Activated T-helper 17 cell treated with anti-CD3 and anti-CD28 coated beads, Interleukin-2, amount 50 U/mL, for 72 hours (primary cell): ENCODE measurements around the gene AMDHD2. TPM values are rescaled to one million over a fixed set of nuclear protein-coding genes. Genes with fewer than 3 reads are reported as not detected.
A peak's percentile ranks its signal among the peaks of the same experiment; 100 is the strongest.

Experiments used
- ATAC-seq: fragments of 150-1000 bp; cut with Tn5 transposase; replicated peaks from 2 replicates; pipeline ENCODE4 v1.10.0; 2021; ENCODE audit warnings: mild to moderate bottlenecking, moderate library complexity
- H3K27ac Mint-ChIP-seq: one replicate; pipeline ENCODE4 v1.8.0; 2022; ENCODE audit warnings: mixed read lengths
- H3K27me3 Mint-ChIP-seq: one replicate; pipeline ENCODE4 v1.8.0; 2022; ENCODE audit warnings: mixed read lengths
- H3K36me3 Mint-ChIP-seq: one replicate; pipeline ENCODE4 v1.8.0; 2022; ENCODE audit warnings: low read depth, mild to moderate bottlenecking, mixed read lengths
- H3K4me1 Mint-ChIP-seq: one replicate; pipeline ENCODE4 v1.8.0; 2022; ENCODE audit warnings: mixed read lengths
- H3K4me3 Mint-ChIP-seq: one replicate; pipeline ENCODE4 v1.8.0; 2022; ENCODE audit warnings: mild to moderate bottlenecking, mixed read lengths
- H3K9me3 Mint-ChIP-seq: one replicate; pipeline ENCODE4 v1.8.0; 2022; ENCODE audit warnings: mixed read lengths
- total RNA-seq, 2 donors: library from RNA; stranded (reverse); gene quantifications; one replicate each; pipeline ENCODE4 v1.2.3, GENCODE V29; 2022

AMDHD2 gene
- total RNA-seq, 2 donors from 2014 or later, result 39.6 to 54.5 TPM

DNA sequence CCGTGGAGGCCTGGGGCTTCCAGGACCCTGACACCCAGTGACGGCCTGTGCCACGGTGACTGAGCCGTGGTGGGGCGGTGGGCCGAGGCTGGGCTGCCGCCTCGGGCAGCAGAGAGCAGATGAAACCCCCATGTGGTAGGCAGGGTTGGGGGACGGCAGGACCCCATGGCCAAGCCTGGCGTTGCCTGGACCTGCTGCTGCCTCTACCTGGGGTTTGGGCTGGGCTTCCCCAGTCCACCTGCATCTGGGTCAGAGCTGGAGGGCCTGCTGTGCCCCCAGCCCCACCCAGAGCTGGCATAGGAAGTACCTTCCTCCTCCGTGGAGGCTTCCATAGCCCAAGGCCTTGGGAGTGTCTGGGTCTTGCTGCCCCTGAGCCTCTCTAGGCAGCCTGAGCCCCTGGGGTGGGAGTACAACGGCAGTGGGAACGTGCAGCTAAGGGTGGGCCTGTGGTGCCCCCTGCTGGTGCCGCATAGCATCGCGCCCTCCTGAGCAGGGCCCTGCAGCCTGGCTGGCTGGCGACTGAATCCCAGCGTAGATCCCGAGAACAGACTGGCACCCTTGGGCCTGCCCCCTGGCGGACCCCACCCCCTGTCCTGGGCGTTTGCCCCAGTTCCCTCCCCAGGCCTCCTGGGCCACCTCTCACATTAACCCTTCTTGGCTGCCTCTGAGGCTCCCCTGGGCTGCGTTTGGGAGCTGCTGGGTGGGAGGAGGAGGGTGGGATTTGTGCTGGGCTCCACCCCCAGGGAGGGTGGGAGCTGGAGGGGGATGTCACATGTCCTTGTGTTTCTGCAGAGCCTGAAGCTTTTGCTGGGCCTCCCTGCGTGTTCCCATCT is 19.0 kb upstream of the AMDHD2 start:
- no peaks in the 10 kb centered on the region for H3K9me3 Mint-ChIP-seq
- no peak overlapping the region for H3K27ac Mint-ChIP-seq
- ATAC-seq, result peak; percentile 94
- no peaks in the 10 kb centered on the region for H3K27me3 Mint-ChIP-seq
- no peaks in the 10 kb centered on the region for H3K4me1 Mint-ChIP-seq
- peaks cover 9% of the 10 kb centered on the region for H3K36me3 Mint-ChIP-seq
- no peak overlapping the region for H3K4me3 Mint-ChIP-seq

GRCh38 chr16:2501946-2502895 is 17.9 kb upstream of the AMDHD2 start:
- Mint-ChIP-seq H3K27ac (no peak overlapping the region), H3K9me3 (no peaks in the 10 kb centered on the region), H3K4me1 (no peaks in the 10 kb centered on the region), H3K27me3 (no peaks in the 10 kb centered on the region), H3K4me3 (no peak overlapping the region), H3K36me3 (peaks cover 9% of the 10 kb centered on the region)
- ATAC-seq, result no peak

GRCh38 chr16:2505695-2506094 is 14.5 kb upstream of the AMDHD2 start:
- ATAC-seq, result no peak
- no peaks in the 10 kb centered on the region for H3K36me3 Mint-ChIP-seq
- no peak overlapping the region for H3K27ac Mint-ChIP-seq
- no peaks in the 10 kb centered on the region for H3K4me1 Mint-ChIP-seq
- no peak overlapping the region for H3K4me3 Mint-ChIP-seq
- H3K9me3 Mint-ChIP-seq, result no peaks in the 10 kb centered on the region
- H3K27me3 Mint-ChIP-seq, result no peaks in the 10 kb centered on the region

- Mint-ChIP-seq H3K27ac (no peak overlapping the region), H3K27me3 (no peaks in the 10 kb centered on the region), H3K36me3 (no peaks in the 10 kb centered on the region), H3K4me3 (no peak overlapping the region), H3K4me1 (no peaks in the 10 kb centered on the region), H3K9me3 (no peaks in the 10 kb centered on the region)
- ATAC-seq, result no peak
Observed at GRCh38 chr16:2507052-2507659, 13.0 kb upstream of the AMDHD2 start.

DNA sequence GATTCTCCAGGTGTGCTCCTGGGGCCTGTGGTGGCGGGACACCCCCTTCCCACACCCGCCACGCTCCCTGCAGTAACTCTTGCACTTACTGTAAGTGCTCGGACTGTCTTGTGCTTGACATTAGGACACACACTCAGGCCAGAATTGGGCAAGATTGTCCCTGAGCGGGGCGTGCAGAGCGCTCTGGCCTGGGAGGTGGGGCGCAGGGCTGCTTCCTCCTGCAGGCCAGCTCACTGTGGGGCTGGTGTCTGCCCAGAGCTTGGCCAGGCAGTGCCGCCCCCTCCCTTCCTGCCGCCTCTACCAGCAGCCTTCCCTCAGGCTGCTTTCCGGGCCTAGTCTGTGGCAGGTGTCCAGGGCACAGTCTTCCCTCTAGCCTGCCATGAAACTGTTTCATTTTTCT is 12.5 kb upstream of the AMDHD2 start:
- peaks cover 5% of the 10 kb centered on the region for H3K36me3 Mint-ChIP-seq
- H3K27ac Mint-ChIP-seq, result no peak overlapping the region
- no peaks in the 10 kb centered on the region for H3K4me1 Mint-ChIP-seq
- no peak overlapping the region for H3K4me3 Mint-ChIP-seq
- H3K27me3 Mint-ChIP-seq, result no peaks in the 10 kb centered on the region
- ATAC-seq, result no peak
- no peaks in the 10 kb centered on the region for H3K9me3 Mint-ChIP-seq

DNA sequence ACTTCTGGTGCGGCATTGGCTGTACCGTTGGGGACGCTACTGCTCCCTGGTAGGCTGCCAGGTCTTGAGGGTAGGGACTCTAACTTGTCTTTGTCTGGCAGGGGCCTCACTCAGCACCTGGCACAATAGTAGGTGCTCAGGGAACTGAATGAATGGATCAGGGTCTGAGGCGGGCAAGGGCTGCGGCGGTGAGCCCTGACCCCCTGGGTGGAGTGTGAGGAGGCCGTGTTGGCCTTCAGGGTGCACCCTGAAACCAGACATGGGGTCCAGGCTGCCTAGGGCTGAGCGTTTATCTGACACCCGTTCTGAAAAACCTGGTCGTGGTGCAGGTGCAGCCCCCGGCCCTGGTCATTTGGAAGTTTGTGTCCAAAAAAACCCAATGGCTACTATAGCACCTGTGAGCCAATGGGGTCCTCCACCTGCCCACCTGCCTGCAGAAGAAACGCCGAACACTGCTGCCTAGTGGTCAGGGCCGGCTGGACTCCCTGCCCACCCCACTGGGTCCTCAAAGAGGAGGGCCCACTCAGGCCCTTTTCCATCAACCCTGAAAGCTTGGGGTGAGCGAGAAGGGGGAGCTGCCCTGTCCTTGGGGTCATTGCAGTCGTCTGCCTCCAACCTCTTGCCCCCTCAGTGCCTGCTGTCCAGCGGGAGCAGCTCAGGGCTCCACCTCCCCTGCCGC is 11.3 kb upstream of the AMDHD2 start:
- Mint-ChIP-seq H3K27me3 (no peaks in the 10 kb centered on the region), H3K4me1 (no peaks in the 10 kb centered on the region), H3K27ac (no peak overlapping the region), H3K9me3 (no peaks in the 10 kb centered on the region), H3K36me3 (peaks cover 9% of the 10 kb centered on the region), H3K4me3 (no peak overlapping the region)
- ATAC-seq, result no peak

- peaks cover 26% of the 10 kb centered on the region for H3K36me3 Mint-ChIP-seq
- H3K4me1 Mint-ChIP-seq, result peaks cover 11% of the 10 kb centered on the region
- no peak overlapping the region for H3K4me3 Mint-ChIP-seq
- H3K9me3 Mint-ChIP-seq, result no peaks in the 10 kb centered on the region
- ATAC-seq, result no peak
- no peaks in the 10 kb centered on the region for H3K27me3 Mint-ChIP-seq
- no peak overlapping the region for H3K27ac Mint-ChIP-seq
Observed at GRCh38 chr16:2511128-2511800, 8.9 kb upstream of the AMDHD2 start.

GRCh38 chr16:2511996-2512734 is 8.0 kb upstream of the AMDHD2 start:
- no peak for ATAC-seq
- Mint-ChIP-seq H3K4me1 (peaks cover 20% of the 10 kb centered on the region), H3K27ac (peak overlapping the region; percentile 90), H3K4me3 (peak overlapping the region; percentile 78), H3K27me3 (no peaks in the 10 kb centered on the region), H3K9me3 (no peaks in the 10 kb centered on the region), H3K36me3 (peaks cover 35% of the 10 kb centered on the region)

DNA sequence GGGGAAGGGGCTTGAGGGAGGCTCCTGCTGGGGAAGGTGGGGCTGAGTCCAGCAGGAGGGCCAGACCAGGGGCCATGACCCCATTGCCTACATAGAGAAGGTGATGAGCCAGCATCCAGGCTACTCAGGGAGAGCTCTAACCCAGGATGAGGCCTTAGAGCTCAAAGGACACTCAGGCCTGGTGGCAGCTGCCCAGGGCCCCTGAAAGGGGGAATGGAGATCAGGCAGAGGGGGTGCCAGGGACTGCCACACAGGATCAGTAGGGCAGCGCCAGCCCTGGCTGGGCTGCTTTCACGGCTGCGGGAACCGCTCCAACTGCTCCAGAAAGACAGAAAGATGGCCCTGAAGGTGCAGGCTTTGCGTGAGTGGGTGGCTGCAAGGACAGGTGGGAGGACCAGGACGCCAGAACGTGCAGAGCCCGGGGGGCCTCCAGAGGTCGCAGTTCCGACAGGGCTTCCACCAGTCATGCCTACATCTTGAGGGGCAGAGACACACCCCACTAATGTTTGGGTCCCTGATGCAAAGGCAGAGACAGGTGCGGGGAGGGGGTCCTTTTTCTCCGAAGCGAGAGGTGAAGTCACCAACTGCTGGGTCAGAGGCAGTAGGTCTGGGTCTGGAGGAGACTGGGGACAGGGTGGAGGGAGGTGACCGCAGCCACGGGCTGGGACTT is 7.3 kb upstream of the AMDHD2 start:
- H3K4me1 Mint-ChIP-seq, result peaks cover 24% of the 10 kb centered on the region
- H3K36me3 Mint-ChIP-seq, result peaks cover 37% of the 10 kb centered on the region
- peak overlapping the region; percentile 78 for H3K4me3 Mint-ChIP-seq
- ATAC-seq, result no peak
- H3K9me3 Mint-ChIP-seq, result no peaks in the 10 kb centered on the region
- peak overlapping the region; percentile 90 for H3K27ac Mint-ChIP-seq
- H3K27me3 Mint-ChIP-seq, result no peaks in the 10 kb centered on the region

DNA sequence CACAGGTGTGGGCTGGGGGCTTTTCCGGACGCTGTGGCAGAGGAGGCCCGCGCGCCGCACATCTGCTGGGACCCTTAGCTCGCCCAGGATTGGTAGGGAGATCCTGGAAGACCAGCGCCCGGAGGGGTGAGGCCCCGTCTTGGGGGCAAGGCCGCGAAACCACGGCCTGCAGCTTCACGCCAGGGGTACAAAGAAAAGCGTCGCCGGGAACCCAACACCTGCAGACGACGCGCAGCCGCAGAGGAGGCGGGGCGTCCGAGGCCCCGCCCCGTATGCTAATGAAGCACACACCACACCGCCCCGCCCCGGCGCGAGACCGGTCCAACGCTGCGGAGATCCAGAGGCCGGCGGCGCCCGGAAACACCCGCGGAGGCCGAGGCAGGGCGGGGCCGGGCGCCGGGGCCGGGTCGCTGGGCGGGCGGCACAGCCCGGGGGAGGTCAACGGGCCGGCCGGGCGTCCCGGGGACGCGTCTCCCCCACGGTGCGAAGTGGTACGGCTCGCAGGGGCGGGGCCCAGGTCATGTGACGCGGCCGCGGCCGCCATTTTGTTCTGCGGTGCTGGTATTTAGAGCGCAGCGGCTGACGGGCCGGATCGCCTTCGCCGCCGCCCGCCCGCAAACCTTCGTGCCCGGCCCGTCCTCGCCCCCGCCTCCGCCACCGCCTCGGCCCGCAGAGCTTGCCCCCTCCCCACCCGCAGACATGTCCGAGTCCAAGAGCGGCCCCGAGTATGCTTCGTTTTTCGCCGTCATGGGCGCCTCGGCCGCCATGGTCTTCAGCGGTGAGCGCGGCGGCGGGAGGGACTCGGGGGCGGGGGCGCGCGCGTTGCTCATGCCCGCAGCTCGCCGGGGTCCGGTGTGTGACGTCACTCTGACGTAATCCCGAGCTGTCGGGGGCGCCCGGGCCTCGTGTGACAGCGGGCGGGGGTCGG is 6.5 kb upstream of the AMDHD2 start, which contains the start of gene ATP6V0C:
Gene ATP6V0C (plus strand): TSS at position 548 of the 928 bp plus-strand sequence. CDS start 152 bp downstream, at position 700.
- peak; percentile 92 for ATAC-seq
- H3K9me3 Mint-ChIP-seq, result no peaks in the 10 kb centered on the region
- H3K36me3 Mint-ChIP-seq, result peaks cover 37% of the 10 kb centered on the region
- no peaks in the 10 kb centered on the region for H3K27me3 Mint-ChIP-seq
- peak within 1 kb of the TSS; percentile 82 for H3K4me3 Mint-ChIP-seq
- H3K4me1 Mint-ChIP-seq, result peaks cover 24% of the 10 kb centered on the region
- H3K27ac Mint-ChIP-seq, result peak within 1 kb of the TSS; percentile 92

GRCh38 chr16:2514333-2515179 is 5.6 kb upstream of the AMDHD2 start:
- no peaks in the 10 kb centered on the region for H3K27me3 Mint-ChIP-seq
- peaks cover 26% of the 10 kb centered on the region for H3K4me1 Mint-ChIP-seq
- peak overlapping the region; percentile 92 for H3K27ac Mint-ChIP-seq
- peak overlapping the region; percentile 82 for H3K4me3 Mint-ChIP-seq
- no peaks in the 10 kb centered on the region for H3K9me3 Mint-ChIP-seq
- ATAC-seq, result peak; percentile 6
- peaks cover 43% of the 10 kb centered on the region for H3K36me3 Mint-ChIP-seq
